Astrocyte (in vitro differentiated cells and primary cell): ENCODE results near the gene GPC5. TPM values are rescaled to one million over a fixed set of nuclear protein-coding genes. Genes with fewer than 3 reads are reported as not detected.

ENCODE experiments used
- DNase-seq: peaks from one replicate; pipeline ENCODE4 v3.0.0-alpha.2; 2010; ENCODE audit warnings: low read depth
- FAIRE-seq: peaks from 2 replicates; lab custom pipeline; 2011; peaks lifted over from hg19 to GRCh38; lab: Jason Lieb, UNC
- H2AFZ ChIP-seq: 2 replicates; pipeline ENCODE4 v1.6.0; 2012; ENCODE audit warnings: low read depth, low read length, inconsistent platforms
- H3K27ac ChIP-seq: 2 replicates; pipeline ENCODE4 v1.5.1; 2011; ENCODE audit warnings: low read depth, low read length, inconsistent platforms
- H3K27me3 ChIP-seq: 2 replicates; pipeline ENCODE4 v1.6.0; 2011; ENCODE audit warnings: low read length, inconsistent platforms; ENCODE audit not compliant: insufficient read depth
- H3K36me3 ChIP-seq: 2 replicates; pipeline ENCODE4 v1.5.1; 2011; ENCODE audit warnings: low read length, inconsistent platforms; ENCODE audit not compliant: insufficient read depth
- H3K4me1 ChIP-seq: 2 replicates; pipeline ENCODE4 v1.5.1; 2011; ENCODE audit warnings: low read length, inconsistent platforms; ENCODE audit not compliant: insufficient read depth
- H3K4me2 ChIP-seq: 2 replicates; pipeline ENCODE4 v1.6.0; 2012; ENCODE audit warnings: low read length, inconsistent platforms
- H3K4me3 ChIP-seq: 2 replicates; pipeline ENCODE4 v1.5.1; 2011; ENCODE audit warnings: low read depth, mild to moderate bottlenecking, low read length, inconsistent platforms; ENCODE audit not compliant: insufficient read depth
- H3K79me2 ChIP-seq: 2 replicates; pipeline ENCODE4 v1.6.0; 2012; ENCODE audit warnings: mild to moderate bottlenecking, low read length, inconsistent platforms; ENCODE audit not compliant: insufficient read depth
- H3K9ac ChIP-seq: 2 replicates; pipeline ENCODE4 v1.6.0; 2012; ENCODE audit warnings: mild to moderate bottlenecking, low read length, inconsistent platforms
- H3K9me3 ChIP-seq: 2 replicates; pipeline ENCODE4 v1.5.1; 2012; ENCODE audit warnings: low read depth, mild to moderate bottlenecking, low read length, inconsistent platforms; ENCODE audit not compliant: insufficient read depth
- H4K20me1 ChIP-seq: 2 replicates; pipeline ENCODE4 v1.6.0; 2012; ENCODE audit warnings: low read length, inconsistent platforms; ENCODE audit not compliant: insufficient read depth
- H3K27ac Mint-ChIP-seq: one replicate; pipeline ENCODE4 v1.8.0; 2021; ENCODE audit warnings: mild to moderate bottlenecking, mixed read lengths; ENCODE audit not compliant: unreplicated experiment
- H3K27me3 Mint-ChIP-seq: one replicate; pipeline ENCODE4 v1.8.0; 2021; ENCODE audit warnings: low read depth, mixed read lengths; ENCODE audit not compliant: unreplicated experiment
- H3K36me3 Mint-ChIP-seq: one replicate; pipeline ENCODE4 v1.8.0; 2021; ENCODE audit warnings: low read depth, mixed read lengths; ENCODE audit not compliant: unreplicated experiment
- H3K4me1 Mint-ChIP-seq: one replicate; pipeline ENCODE4 v1.8.0; 2021; ENCODE audit warnings: low read depth, mixed read lengths; ENCODE audit not compliant: unreplicated experiment
- H3K4me3 Mint-ChIP-seq: one replicate; pipeline ENCODE4 v1.8.0; 2021; ENCODE audit warnings: mild to moderate bottlenecking, moderate library complexity, mixed read lengths; ENCODE audit not compliant: unreplicated experiment
- H3K9me3 Mint-ChIP-seq: one replicate; pipeline ENCODE4 v1.8.0; 2021; ENCODE audit warnings: mild to moderate bottlenecking, mixed read lengths; ENCODE audit not compliant: unreplicated experiment
- CTCF ChIP-seq: IDR thresholded peaks from 2 replicates; pipeline ENCODE4 v1.5.1; 2011; ENCODE audit warnings: low read depth, mild to moderate bottlenecking, inconsistent platforms, low read length, moderate library complexity; ENCODE audit not compliant: insufficient read depth
- EZH2 ChIP-seq: IDR thresholded peaks from 2 replicates; pipeline ENCODE4 v1.6.1; 2012; ENCODE audit warnings: mild to moderate bottlenecking, low read length, inconsistent platforms; ENCODE audit not compliant: insufficient read depth
- total RNA-seq: library from RNA; stranded (reverse); gene quantifications from 2 replicates; pipeline ENCODE4 v1.2.1, GENCODE V29; 2021

The GPC5 gene
- total RNA-seq, 1 donor from 2014 or later = 1.1 TPM

GRCh38 chr13:92510416-92510815, 1112.0 kb downstream of the GPC5 start:
- peak; percentile 62 for DNase-seq
- Histone ChIP-seq H3K9ac (no peak overlapping the region), H2AFZ (peak overlapping the region; percentile 41), H3K27ac (no peak overlapping the region), H3K79me2 (no peaks in the 10 kb centered on the region), H3K4me1 (peaks cover 11% of the 10 kb centered on the region), H4K20me1 (no peaks in the 10 kb centered on the region), H3K4me2 (no peak overlapping the region), H3K27me3 (no peaks in the 10 kb centered on the region), H3K9me3 (no peaks in the 10 kb centered on the region), H3K4me3 (no peak overlapping the region), H3K36me3 (no peaks in the 10 kb centered on the region)
- Mint-ChIP-seq H3K36me3 (no peaks in the 10 kb centered on the region), H3K27ac (peak overlapping the region; percentile 94), H3K9me3 (no peaks in the 10 kb centered on the region), H3K4me3 (no peak overlapping the region), H3K4me1 (peaks cover 37% of the 10 kb centered on the region), H3K27me3 (no peaks in the 10 kb centered on the region)
- no peak for FAIRE-seq
- TF ChIP-seq EZH2 (no peak), CTCF (no peak)

- TF ChIP-seq CTCF (no peak), EZH2 (no peak)
- no peaks in the 10 kb centered on the region for H4K20me1 ChIP-seq
- peaks cover 2% of the 10 kb centered on the region for H3K9me3 Mint-ChIP-seq
- no peak overlapping the region for H3K4me3 Mint-ChIP-seq
- no peaks in the 10 kb centered on the region for H3K36me3 ChIP-seq
- H3K27me3 Mint-ChIP-seq = no peaks in the 10 kb centered on the region
- no peaks in the 10 kb centered on the region for H3K27me3 ChIP-seq
- no peak for DNase-seq
- H3K9me3 ChIP-seq = no peaks in the 10 kb centered on the region
- no peak overlapping the region for H2AFZ ChIP-seq
- no peak for FAIRE-seq
- H3K4me2 ChIP-seq = no peak overlapping the region
- H3K27ac ChIP-seq = no peak overlapping the region
- peak overlapping the region; percentile 79 for H3K27ac Mint-ChIP-seq
- H3K9ac ChIP-seq = no peak overlapping the region
- no peaks in the 10 kb centered on the region for H3K79me2 ChIP-seq
- no peaks in the 10 kb centered on the region for H3K36me3 Mint-ChIP-seq
- no peak overlapping the region for H3K4me3 ChIP-seq
- peaks cover 11% of the 10 kb centered on the region for H3K4me1 ChIP-seq
- H3K4me1 Mint-ChIP-seq = peaks cover 31% of the 10 kb centered on the region
These were observed 1114.4 kb downstream of the GPC5 start for GRCh38 chr13:92512852-92513251.

GRCh38 chr13:92513672-92514071, 1115.3 kb downstream of the GPC5 start:
- FAIRE-seq = no peak
- peaks cover 31% of the 10 kb centered on the region for H3K4me1 Mint-ChIP-seq
- DNase-seq = peak; percentile 20

More at GRCh38 chr13:92513672-92514071, 1115.3 kb downstream of the GPC5 start:
- Histone ChIP-seq H3K79me2 (no peaks in the 10 kb centered on the region), H3K4me1 (peaks cover 11% of the 10 kb centered on the region), H3K9me3 (no peaks in the 10 kb centered on the region), H3K27ac (no peak overlapping the region), H3K27me3 (no peaks in the 10 kb centered on the region), H3K9ac (no peak overlapping the region), H4K20me1 (no peaks in the 10 kb centered on the region), H3K36me3 (no peaks in the 10 kb centered on the region), H2AFZ (no peak overlapping the region), H3K4me3 (no peak overlapping the region), H3K4me2 (peak overlapping the region; percentile 24)
- Mint-ChIP-seq H3K27ac (peak overlapping the region; percentile 94), H3K36me3 (peaks cover 2% of the 10 kb centered on the region), H3K9me3 (peaks cover 8% of the 10 kb centered on the region), H3K4me3 (no peak overlapping the region), H3K27me3 (no peaks in the 10 kb centered on the region)
- TF ChIP-seq CTCF (no peak), EZH2 (no peak)
